HCT116 (cell line): ENCODE data around the gene TEX47. TPM values are rescaled to one million over a fixed set of nuclear protein-coding genes. Genes with fewer than 3 reads are reported as not detected.

ENCODE experiments used
- ATAC-seq: fragments of 200-7000 bp; cut with Tn5 transposase; 2 replicates; pipeline ENCODE4 v1.9.1; 2020; ENCODE audit warnings: mild to moderate bottlenecking, moderate library complexity
- BruUV-seq: library from RNA; stranded (reverse); fragments of 400-500 nt; replicated peaks from 2 replicates; lab custom pipeline; 2021; lab: Mats Ljungman, UMichigan
- CTCF ChIA-PET: fragments of 300-600 bp; sonication (Branson Sonifier 250); formaldehyde crosslinking; loops from one replicate; lab custom pipeline; 2021; ENCODE audit warnings: antibody characterized with exemption; lab: Charles Lee
- POLR2A ChIA-PET: fragments of 300-600, 350-600 bp; sonication (Branson Sonifier 250); formaldehyde crosslinking; loops from one replicate; lab custom pipeline; 2021; ENCODE audit warnings: antibody characterized with exemption; lab: Charles Lee
- RAD21 ChIA-PET, 2 experiments: fragments of 300-600 bp; sonication (Branson Sonifier 250); formaldehyde crosslinking; loops; one replicate each; lab custom pipeline; 2023; ENCODE audit warnings: low total read pairs in 2 of 2; ENCODE audit not compliant: uncharacterized antibody in 2 of 2, unreplicated experiment in 2 of 2, low non-redundant PET in 1 of 2; lab: Charles Lee
- DNase-seq: peaks from one replicate; pipeline ENCODE4 v3.0.0-alpha.2; 2010; ENCODE audit warnings: low read depth, low spot score
- H2AFZ ChIP-seq: fragments of 200-600 bp; shearing (Covaris generic), sonication (generic); 2 replicates; pipeline ENCODE4 v1.6.1; 2017; ENCODE audit warnings: low read depth, mixed run types, mixed read lengths, antibody characterized with exemption, low read length; ENCODE audit not compliant: poor library complexity, severe bottlenecking
- H3K27ac ChIP-seq: 2 replicates; pipeline ENCODE4 v1.5.1; 2012; ENCODE audit warnings: low read depth, low read length
- H3K27me3 ChIP-seq: fragments of 200-600 bp; sonication (generic); 2 replicates; pipeline ENCODE4 v1.6.1; 2016; ENCODE audit warnings: mixed run types, low read length, mixed read lengths; ENCODE audit not compliant: insufficient read depth
- H3K36me3 ChIP-seq, 2 experiments: fragments of 200-500 bp in 1 of 2; fragments of 200-600 bp in 1 of 2; sonication (Bioruptor generic) in 1 of 2; sonication (generic) in 1 of 2; 2 replicates each; pipeline versions ENCODE4 v1.5.1 to v1.6.1; 2014 to 2016; ENCODE audit warnings: low read length in 2 of 2, inconsistent platforms in 1 of 2, mixed read lengths in 1 of 2, mixed run types in 1 of 2; ENCODE audit not compliant: insufficient read depth in 2 of 2, control insufficient read depth in 1 of 2
- H3K4me1 ChIP-seq, 2 experiments: fragments of 200-600 bp in 1 of 2; sonication (generic) in 1 of 2; 2 replicates each; pipeline versions ENCODE4 v1.5.1 to v1.6.1; 2012 to 2017; ENCODE audit warnings: low read length in 2 of 2, inconsistent platforms in 1 of 2, mild to moderate bottlenecking in 1 of 2, mixed read lengths in 1 of 2, mixed run types in 1 of 2, moderate library complexity in 1 of 2; ENCODE audit not compliant: insufficient read depth in 2 of 2, control insufficient read depth in 1 of 2
- H3K4me2 ChIP-seq: fragments of 200-600 bp; sonication (generic); 2 replicates; pipeline ENCODE4 v1.6.1; 2017; ENCODE audit warnings: mixed run types, low read length, mixed read lengths
- H3K4me3 ChIP-seq, 2 experiments: fragments of 200-600 bp in 1 of 2; sonication (generic) in 1 of 2; replicated peaks in 1 of 2; 2 replicates each; pipeline ENCODE4 v1.5.1; 2011 to 2016; ENCODE audit warnings: low read length in 2 of 2, control low read depth in 1 of 2, low read depth in 1 of 2, mild to moderate bottlenecking in 1 of 2, mixed read lengths in 1 of 2, mixed run types in 1 of 2
- H3K79me2 ChIP-seq: fragments of 200-600 bp; sonication (generic); 2 replicates; pipeline ENCODE4 v1.6.1; 2017; ENCODE audit warnings: mild to moderate bottlenecking, mixed run types, low read length, moderate library complexity, mixed read lengths; ENCODE audit not compliant: insufficient read depth
- H3K9ac ChIP-seq: fragments of 200-600 bp; sonication (generic); 2 replicates; pipeline ENCODE4 v1.6.1; 2016; ENCODE audit warnings: low read length, mixed read lengths
- H3K9me2 ChIP-seq: fragments of 200-600 bp; sonication (generic), shearing (Covaris generic); 2 replicates; pipeline ENCODE4 v1.6.1; 2017; ENCODE audit warnings: mixed run types, mild to moderate bottlenecking, moderate library complexity; ENCODE audit not compliant: insufficient read depth
- H3K9me3 ChIP-seq, 2 experiments: fragments of 200-500 bp in 1 of 2; fragments of 200-600 bp in 1 of 2; sonication (Bioruptor generic) in 1 of 2; sonication (generic) in 1 of 2; 2 replicates each; pipeline ENCODE4 v1.6.1; 2014 to 2017; ENCODE audit warnings: low read length in 2 of 2, mixed read lengths in 2 of 2, inconsistent platforms in 1 of 2, low read depth in 1 of 2, mild to moderate bottlenecking in 1 of 2, mixed run types in 1 of 2, moderate library complexity in 1 of 2; ENCODE audit not compliant: control insufficient read depth in 1 of 2, insufficient read depth in 1 of 2
- H4K20me1 ChIP-seq: fragments of 200-600 bp; sonication (generic), shearing (Covaris generic); 2 replicates; pipeline ENCODE4 v1.6.1; 2017; ENCODE audit warnings: mixed run types, mild to moderate bottlenecking, moderate library complexity; ENCODE audit not compliant: insufficient read depth
- ATF3 ChIP-seq: IDR thresholded peaks from 2 replicates; pipeline ENCODE4 v1.6.1; 2012
- CBX3 ChIP-seq: IDR thresholded peaks from 2 replicates; pipeline ENCODE4 v1.6.1; 2012; ENCODE audit warnings: low read depth
- EZH2 ChIP-seq: fragments of 200-600 bp; sonication (generic); IDR thresholded peaks from 2 replicates; pipeline ENCODE4 v1.6.1; 2017; ENCODE audit warnings: antibody characterized with exemption, mixed run types
- EZH2phosphoT487 ChIP-seq: fragments of 200-600 bp; IDR thresholded peaks from 2 replicates; pipeline ENCODE4 v1.6.1; 2018; ENCODE audit warnings: antibody characterized with exemption, borderline replicate concordance
- MAX ChIP-seq: IDR thresholded peaks from 2 replicates; pipeline ENCODE4 v1.6.1; 2012
- POLR2A ChIP-seq: IDR thresholded peaks from 2 replicates; pipeline ENCODE4 v1.7.0; 2011; ENCODE audit warnings: borderline replicate concordance; ENCODE audit not compliant: insufficient read depth, insufficient read length; ENCODE audit errors: extremely low read depth
- POLR2AphosphoS5 ChIP-seq: IDR thresholded peaks from 2 replicates; pipeline ENCODE4 v1.6.1; 2011; ENCODE audit warnings: mild to moderate bottlenecking, low read depth, low read length, moderate library complexity
- RAD21 ChIP-seq: IDR thresholded peaks from 2 replicates; pipeline ENCODE4 v1.6.1; 2012; ENCODE audit warnings: low read depth, mild to moderate bottlenecking
- REST ChIP-seq: IDR thresholded peaks from 2 replicates; pipeline ENCODE4 v1.6.1; 2012; ENCODE audit warnings: low read depth
- SIN3A ChIP-seq: IDR thresholded peaks from 2 replicates; pipeline ENCODE4 v1.6.1; 2012; ENCODE audit warnings: low read depth
- SRF ChIP-seq: IDR thresholded peaks from 2 replicates; pipeline ENCODE4 v1.6.1; 2012; ENCODE audit warnings: low read depth
- TCF7L2 ChIP-seq: IDR thresholded peaks from 2 replicates; pipeline ENCODE4 v1.7.0; 2011; ENCODE audit warnings: borderline replicate concordance, inconsistent platforms; ENCODE audit not compliant: insufficient read depth, insufficient read length; ENCODE audit errors: extremely low read depth
- YY1 ChIP-seq: IDR thresholded peaks from 2 replicates; pipeline ENCODE4 v1.6.1; 2011; ENCODE audit warnings: low read length, low read depth, moderate library complexity, mild to moderate bottlenecking; ENCODE audit not compliant: insufficient replicate concordance; ENCODE audit errors: extremely low read depth
- ZBTB33 ChIP-seq: IDR thresholded peaks from 2 replicates; pipeline ENCODE4 v1.6.1; 2011; ENCODE audit warnings: mild to moderate bottlenecking, low read length, moderate library complexity; ENCODE audit not compliant: insufficient replicate concordance; ENCODE audit errors: extremely low read depth
- ZFX ChIP-seq: fragments of 450-650 bp; IDR thresholded peaks from 2 replicates; pipeline ENCODE4 v1.6.1; 2017
- intact Hi-C: fragments of 100-400 bp; cut with micrococcal nuclease; formaldehyde crosslinking; loops from 2 replicates; pipeline ENCODE4 v1.10.0; 2022
- total RNA-seq: library from RNA; stranded (reverse); gene quantifications from one replicate; pipeline ENCODE4 v1.2.1, GENCODE V29; 2021; ENCODE audit not compliant: unreplicated experiment

Gene TEX47
- total RNA-seq, 1 experiment from 2014 or later, result not detected

- no peaks in the 10 kb centered on the region for H3K79me2 ChIP-seq
- H3K9me2 ChIP-seq, result no peaks in the 10 kb centered on the region
- no peak overlapping the region for H3K4me2 ChIP-seq
- ATAC-seq, result no peak
- intact Hi-C loops, result no loop called here
- H3K36me3 ChIP-seq, result no peaks in the 10 kb centered on the region
- CTCF ChIA-PET, result no interaction called here
- H3K9ac ChIP-seq, result no peak overlapping the region
- H3K4me1 ChIP-seq, result no peaks in the 10 kb centered on the region
- no peak for DNase-seq
- H3K4me3 ChIP-seq, result no peak overlapping the region
- no peaks in the 10 kb centered on the region for H4K20me1 ChIP-seq
- TF ChIP-seq EZH2 (no peak), SIN3A (no peak), REST (no peak), POLR2A (no peak), ZFX (no peak), POLR2AphosphoS5 (no peak), RAD21 (no peak), CBX3 (no peak), ATF3 (no peak), ZBTB33 (no peak), SRF (no peak), EZH2phosphoT487 (no peak), YY1 (no peak), MAX (no peak), TCF7L2 (no peak)
- H3K9me3 ChIP-seq, result no peaks in the 10 kb centered on the region
- H3K27ac ChIP-seq, result no peak overlapping the region
- BruUV-seq, result no TSS peak
- RAD21 ChIA-PET, result no interaction called here
- H2AFZ ChIP-seq, result no peak overlapping the region
- POLR2A ChIA-PET, result no interaction called here
- no peaks in the 10 kb centered on the region; the same call in 1 of the 2 replicates for H3K27me3 ChIP-seq
These were observed 36.9 kb downstream of the TEX47 start for GRCh38 chr7:88758381-88759229.
